Tibial nerve (tissue), 4 donors: ENCODE measurements around the gene LAMB1.

Source experiments
- CTCF ChIP-seq, 5 experiments: fragments of 200-600 bp in 3 of 5; fragments of 450-650 bp in 2 of 5; sonication (generic) in 3 of 5; IDR thresholded peaks; one replicate each; pipeline ENCODE4 v1.5.1; 2016 to 2019; ENCODE audit warnings: antibody characterized with exemption in 5 of 5, mild to moderate bottlenecking in 3 of 5, moderate library complexity in 2 of 5
- EP300 ChIP-seq, 2 donors: sonication (generic); formaldehyde crosslinking; IDR thresholded peaks; one replicate each; pipeline ENCODE4 v1.6.1; 2017; ENCODE audit warnings: antibody characterized with exemption in 2 of 2, mild to moderate bottlenecking in 1 of 2

DNA sequence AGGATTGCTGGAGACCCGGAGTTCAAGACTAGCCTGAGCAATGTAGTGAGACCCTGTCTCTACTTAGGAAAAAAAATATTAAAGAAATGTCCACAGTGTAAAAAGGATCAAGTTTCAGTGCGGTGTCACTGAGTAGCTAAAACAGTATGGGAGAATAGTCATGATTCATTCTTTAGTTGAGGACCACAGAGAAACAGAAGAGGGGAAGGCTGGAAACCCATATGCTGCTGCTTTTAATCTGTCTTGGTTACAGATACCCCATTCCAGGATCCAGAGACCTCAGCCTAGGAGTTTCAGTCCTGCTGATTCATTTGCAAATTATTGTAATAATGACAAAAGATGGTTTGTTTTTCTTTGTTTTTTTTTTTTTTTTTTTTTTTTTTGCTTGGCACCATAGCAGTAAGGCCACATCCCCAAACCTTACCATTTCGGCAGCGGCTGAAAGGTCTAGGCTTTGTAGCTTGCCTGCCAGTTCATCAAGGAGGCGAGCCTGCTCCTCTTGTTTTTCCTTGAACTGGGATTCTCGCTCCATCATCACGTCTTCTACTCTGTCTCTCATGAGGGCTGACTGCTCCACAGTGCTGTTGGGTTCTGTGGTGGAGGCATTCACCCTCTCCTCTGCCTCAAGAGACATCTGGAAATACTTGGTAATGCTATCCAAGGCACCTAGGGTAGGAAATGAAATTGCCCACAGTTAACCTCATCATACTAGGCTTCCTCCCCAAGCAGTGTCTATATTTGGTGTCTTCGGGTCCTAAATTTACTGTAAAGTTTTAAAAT is 67.8 kb downstream of the LAMB1 start:
- TF ChIP-seq EP300 (IDR thresholded peaks at IDR 0.05) (no peak), CTCF (IDR thresholded peaks at IDR 0.05) (no peak)
